ENCODE results near the gene CTNNA3.

DNA sequence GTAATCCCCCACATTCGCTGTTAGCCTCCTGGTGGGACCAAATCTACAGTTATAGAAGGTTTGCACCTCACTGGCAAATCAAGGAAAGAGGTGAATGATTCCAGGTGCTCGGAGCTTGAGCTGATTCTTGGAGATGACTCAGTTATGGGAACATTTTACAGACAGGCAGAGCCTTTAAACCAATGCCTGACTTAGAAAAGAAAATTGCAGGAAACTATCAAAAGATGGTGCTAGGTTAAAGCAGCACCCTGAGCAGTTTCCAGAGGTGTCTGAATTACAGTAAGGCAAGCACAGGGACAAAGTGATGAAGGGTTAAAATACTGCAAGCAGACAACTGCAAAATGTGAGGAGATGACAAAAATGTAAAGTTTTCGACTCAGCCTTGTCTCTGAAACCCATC is 767.2 kb downstream of the CTNNA3 start:
- TF ChIP-seq, protein P1, sequence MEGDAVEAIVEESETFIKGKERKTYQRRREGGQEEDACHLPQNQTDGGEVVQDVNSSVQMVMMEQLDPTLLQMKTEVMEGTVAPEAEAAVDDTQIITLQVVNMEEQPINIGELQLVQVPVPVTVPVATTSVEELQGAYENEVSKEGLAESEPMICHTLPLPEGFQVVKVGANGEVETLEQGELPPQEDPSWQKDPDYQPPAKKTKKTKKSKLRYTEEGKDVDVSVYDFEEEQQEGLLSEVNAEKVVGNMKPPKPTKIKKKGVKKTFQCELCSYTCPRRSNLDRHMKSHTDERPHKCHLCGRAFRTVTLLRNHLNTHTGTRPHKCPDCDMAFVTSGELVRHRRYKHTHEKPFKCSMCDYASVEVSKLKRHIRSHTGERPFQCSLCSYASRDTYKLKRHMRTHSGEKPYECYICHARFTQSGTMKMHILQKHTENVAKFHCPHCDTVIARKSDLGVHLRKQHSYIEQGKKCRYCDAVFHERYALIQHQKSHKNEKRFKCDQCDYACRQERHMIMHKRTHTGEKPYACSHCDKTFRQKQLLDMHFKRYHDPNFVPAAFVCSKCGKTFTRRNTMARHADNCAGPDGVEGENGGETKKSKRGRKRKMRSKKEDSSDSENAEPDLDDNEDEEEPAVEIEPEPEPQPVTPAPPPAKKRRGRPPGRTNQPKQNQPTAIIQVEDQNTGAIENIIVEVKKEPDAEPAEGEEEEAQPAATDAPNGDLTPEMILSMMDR (conservative IDR thresholded peaks at IDR 0.05 in 1 of 2, IDR thresholded peaks at IDR 0.05 in 1 of 2; ENCODE audit: extremely low read depth in 1 of 2, insufficient read depth in 1 of 2, low read depth in 1 of 2, low read length in 2 of 2), result no peak
- TF ChIP-seq EZH2 (IDR thresholded peaks at IDR 0.05; ENCODE audit: borderline replicate concordance, low read length), result no peak

All from mammary epithelial cell (primary cell).